Measurements from ENCODE around the gene PLCE1. TPM values are rescaled to one million over a fixed set of nuclear protein-coding genes. Genes with fewer than 3 reads are reported as not detected.

Gene PLCE1
- total RNA-seq, 1 experiment from 2014 or later = 0.22 TPM

DNA sequence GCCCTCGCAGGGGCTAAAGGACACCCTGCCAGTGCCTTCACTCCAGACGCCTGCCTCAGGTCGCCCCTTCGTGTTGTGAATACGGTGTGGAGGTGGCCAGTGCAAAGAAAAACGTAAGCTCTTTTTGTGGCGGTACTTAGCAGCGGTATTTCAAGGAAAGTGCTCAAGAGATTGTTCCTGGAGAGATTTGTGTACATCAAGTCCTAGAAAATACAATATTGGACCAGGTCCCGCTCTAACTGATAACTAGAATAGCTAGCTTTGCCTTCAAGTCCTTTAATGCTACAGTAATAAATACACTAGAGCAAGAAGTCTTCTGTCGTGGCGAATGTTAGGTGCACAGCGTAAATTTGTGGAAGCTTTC, 689 bp downstream of the PLCE1 start:
- DNase-seq (ENCODE audit: low spot score) = no peak

GRCh38 chr10:93995182-93995581, 1.5 kb downstream of the PLCE1 start:
- no peak for DNase-seq (ENCODE audit: low spot score)

- peak; percentile 78 for DNase-seq (ENCODE audit: low spot score)
Observed at GRCh38 chr10:93995598-93996271, 2.0 kb downstream of the PLCE1 start.

DNA sequence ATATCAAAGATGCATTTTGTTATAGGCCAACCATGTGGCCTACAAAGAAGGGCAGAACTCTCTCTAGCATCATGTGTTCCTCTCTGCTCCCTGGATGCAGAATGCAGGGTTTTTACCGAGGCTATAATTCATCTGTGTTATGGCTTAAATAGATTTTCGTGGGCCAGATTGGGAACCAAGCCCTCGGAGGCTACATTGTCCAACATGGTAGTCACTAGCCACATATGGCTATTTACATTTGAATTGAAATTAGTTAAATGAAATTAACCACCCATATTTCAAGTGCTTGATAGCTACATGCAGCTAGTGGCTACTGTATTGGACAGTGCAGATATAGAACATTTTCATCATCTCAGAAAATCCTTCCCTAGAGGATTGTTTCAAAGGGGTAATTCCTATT, 2.8 kb downstream of the PLCE1 start:
- DNase-seq (ENCODE audit: low spot score) = no peak

- DNase-seq (ENCODE audit: low spot score) = no peak
Observed at GRCh38 chr10:93997546-93997945, 3.8 kb downstream of the PLCE1 start.

GRCh38 chr10:93999401-93999851, 5.7 kb downstream of the PLCE1 start:
- DNase-seq (ENCODE audit: low spot score) = no peak

DNA sequence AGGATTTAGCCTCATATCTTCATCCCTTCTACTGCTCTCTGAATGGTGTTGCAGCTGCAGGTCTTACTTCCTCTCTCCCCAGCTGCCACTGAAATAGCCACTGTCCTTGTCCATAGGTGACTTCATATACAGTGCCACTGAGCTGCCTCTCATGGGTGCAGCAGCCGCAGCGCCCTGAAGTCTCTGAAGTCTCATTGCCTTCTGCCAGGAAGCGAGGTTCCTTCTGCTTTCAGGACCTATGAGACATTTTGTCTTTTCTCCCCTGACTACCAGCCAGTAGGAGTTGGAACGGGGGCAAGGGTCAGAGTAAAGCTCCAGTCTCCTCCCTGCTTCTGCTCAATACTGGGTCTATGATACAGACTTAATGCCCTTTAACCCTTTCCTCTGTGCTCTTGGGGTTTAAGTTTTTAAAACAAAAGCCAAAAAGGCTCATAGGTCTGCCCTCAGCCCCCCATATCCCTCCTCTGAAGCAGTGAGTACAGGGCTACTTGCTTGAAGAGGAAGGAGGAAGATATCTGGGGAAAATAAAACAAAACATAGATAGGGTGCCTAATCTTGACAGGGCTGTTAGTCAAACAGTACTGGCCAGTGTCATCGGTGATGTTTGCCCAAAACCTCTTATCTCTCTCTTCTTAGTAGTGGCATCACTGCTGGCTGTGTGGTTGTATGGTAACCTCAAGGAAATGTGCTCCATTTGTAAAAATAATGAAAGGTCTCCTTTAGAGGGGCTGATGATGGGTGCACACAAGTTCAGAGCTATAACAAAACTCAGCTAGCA, 7.1 kb downstream of the PLCE1 start:
- DNase-seq (ENCODE audit: low spot score) = no peak

GRCh38 chr10:94001416-94001810, 7.7 kb downstream of the PLCE1 start:
- DNase-seq (ENCODE audit: low spot score) = no peak

DNA sequence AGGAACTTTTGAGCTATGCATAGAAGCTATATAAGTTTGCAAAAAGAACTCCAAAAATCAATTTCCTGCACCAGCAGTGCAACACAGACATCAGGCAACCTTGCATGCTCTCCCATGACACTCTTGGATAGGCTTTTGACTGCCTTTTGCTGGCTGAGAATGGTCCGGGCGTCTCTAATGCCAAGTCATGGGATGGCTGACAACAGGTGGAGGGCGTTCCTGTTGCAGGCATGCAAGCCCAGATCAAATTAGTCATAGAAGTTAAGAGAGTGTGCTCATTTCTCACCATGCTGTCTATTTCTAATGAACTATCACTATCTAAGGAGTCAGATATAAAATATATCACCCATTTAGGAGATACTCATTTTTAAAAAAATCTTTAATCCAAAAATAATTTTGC, 8.4 kb downstream of the PLCE1 start:
- no peak for DNase-seq (ENCODE audit: low spot score)

- DNase-seq (ENCODE audit: low spot score) = no peak
Observed at GRCh38 chr10:94003488-94003887, 9.8 kb downstream of the PLCE1 start.

DNA sequence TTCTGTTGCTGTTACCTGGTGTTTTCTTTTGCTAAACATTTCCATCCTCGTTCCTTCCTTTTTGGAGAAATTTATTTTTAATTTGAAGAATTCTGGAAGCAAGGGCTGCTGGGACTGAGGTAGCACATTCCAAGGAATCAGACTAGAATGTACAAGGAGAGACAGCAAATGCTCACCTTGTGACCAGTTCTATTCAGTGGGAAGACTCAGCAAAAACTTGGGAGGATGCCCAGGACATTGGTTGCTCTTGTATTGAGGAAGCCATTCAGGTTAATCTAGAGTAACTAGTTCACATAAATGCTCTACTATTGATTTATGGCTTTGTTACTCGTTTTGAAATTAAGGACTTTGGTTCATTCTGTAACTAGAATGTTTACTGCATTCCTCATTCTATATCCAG, 11.3 kb downstream of the PLCE1 start:
- DNase-seq (ENCODE audit: low spot score) = no peak

DNA sequence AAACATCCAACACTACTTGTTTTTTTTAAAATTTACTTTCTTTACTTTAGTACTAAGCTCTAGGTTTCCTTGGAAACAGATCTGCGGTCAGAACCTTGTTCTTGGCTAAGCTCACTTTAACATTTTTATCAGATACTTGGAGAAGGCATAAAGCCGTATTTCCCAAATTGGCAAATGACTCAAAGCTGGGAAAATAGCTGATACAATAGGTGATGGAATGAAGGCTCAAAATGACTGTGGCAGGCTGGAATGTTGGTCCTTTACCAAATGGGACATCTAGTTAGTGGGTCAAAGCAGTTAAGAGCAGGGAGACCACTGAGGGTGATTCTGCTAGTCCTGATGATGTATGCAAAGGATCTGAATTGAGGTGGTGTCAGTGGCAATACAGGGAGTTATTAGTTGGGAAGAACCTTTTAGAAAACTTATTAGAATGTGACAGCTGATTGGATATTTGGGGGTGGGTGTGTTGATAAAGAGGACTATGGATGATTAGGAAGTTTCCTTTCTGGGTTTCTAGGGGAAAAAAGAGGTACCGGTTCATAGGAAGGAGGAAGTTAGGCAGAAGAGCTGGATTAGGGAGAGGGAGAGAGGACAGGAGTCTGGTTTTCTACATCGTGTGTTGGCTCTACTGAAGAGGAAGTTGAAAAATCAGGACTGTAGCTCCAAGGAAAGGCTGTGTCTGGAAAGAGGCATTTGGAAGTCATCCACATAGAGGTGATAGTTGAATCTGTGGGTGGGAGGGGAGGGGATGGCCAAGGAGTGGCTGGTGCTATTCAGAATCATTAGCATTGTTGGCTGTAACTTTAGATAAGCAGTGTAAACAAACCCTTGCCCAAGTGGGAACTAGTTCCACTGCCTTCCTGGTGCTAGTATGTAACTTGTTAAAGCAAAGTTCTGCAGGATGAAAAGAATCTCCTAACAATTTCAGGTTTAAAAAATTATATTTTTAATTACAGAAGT, 13.1 kb downstream of the PLCE1 start:
- peak; percentile 81 for DNase-seq (ENCODE audit: low spot score)

DNA sequence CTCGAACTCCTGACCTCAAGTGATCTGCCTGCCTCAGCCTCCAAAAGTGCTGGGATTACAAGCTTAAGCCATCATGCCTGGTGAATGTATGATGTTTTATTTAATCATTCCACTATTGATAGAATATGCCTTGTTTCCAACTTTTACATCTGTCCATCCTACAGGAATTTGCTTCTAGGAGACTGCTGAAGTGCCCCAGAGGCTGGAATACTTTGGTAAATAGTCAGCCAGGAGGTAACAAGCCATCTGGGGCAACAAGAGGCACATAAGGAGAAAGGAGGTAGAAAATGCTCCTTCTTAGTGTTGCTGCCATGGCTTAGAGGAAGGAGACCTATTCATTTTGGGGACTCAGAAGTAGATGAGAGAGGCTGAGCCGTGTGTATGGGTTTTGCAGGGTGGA, 14.8 kb downstream of the PLCE1 start:
- no peak for DNase-seq (ENCODE audit: low spot score)

DNA sequence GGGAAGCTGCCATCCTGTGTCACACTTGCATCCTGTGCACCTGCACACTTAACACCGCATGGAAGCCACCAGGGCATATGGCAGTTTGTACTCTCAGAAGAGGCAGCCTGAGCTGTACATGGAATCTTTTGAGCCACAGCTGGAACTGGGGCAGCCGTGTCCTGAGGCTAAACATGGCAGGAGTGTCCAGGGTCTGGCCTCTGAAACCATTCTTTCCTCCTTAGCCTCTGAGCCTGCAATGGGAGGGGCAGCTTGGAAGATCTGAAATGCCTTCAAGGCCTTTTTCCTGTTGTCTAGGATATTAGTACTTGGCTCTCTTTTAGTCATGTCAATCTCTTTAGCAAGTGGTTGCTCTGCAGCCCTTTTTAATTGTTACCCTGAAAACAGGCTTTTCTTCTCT, 16.4 kb downstream of the PLCE1 start:
- DNase-seq (ENCODE audit: low spot score) = no peak

- DNase-seq (ENCODE audit: low spot score) = no peak
Observed at GRCh38 chr10:94010886-94011285, 17.2 kb downstream of the PLCE1 start.

- DNase-seq (ENCODE audit: low spot score) = no peak
Observed at GRCh38 chr10:94011296-94011695, 17.6 kb downstream of the PLCE1 start.

DNA sequence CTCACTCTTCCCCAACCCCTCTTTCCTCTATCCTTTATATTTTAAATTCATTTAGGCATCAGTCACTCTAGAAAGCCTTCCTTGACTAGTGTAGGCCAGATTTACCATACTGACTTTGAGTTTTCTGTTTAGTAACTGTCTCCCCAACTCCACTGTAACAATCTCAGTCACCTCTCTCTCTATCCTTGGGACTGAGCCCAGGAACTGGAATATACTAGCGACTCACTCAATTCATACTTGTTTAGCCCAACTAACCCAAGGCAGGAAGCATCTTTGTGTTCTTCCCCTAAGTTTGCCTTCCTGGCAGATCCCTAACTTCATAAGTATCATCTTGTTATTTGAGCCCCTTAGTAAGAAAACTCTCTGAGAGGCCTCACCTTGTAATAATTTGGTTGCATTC, 19.1 kb downstream of the PLCE1 start:
- no peak for DNase-seq (ENCODE audit: low spot score)

DNA sequence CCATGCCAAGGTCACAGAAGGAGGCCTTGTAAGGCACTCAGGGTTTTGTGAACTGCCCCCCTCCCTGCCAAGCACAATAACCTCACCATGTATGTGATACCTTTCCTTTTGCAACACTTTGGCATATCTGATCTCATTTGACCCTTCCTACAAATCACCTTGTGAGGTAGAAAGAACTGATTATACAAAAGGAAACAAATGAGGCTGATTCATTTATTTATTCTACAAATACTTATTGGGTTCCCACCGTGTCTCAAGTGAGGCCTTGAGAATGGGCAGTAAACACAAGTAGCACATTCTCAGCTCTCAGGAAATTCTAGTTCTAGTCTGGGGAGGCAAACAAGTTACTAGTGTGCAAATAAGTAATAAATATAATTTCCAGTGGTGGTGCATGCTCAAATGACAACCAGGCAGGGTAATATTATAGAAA, 19.6 kb downstream of the PLCE1 start:
- DNase-seq (ENCODE audit: low spot score) = no peak

DNA sequence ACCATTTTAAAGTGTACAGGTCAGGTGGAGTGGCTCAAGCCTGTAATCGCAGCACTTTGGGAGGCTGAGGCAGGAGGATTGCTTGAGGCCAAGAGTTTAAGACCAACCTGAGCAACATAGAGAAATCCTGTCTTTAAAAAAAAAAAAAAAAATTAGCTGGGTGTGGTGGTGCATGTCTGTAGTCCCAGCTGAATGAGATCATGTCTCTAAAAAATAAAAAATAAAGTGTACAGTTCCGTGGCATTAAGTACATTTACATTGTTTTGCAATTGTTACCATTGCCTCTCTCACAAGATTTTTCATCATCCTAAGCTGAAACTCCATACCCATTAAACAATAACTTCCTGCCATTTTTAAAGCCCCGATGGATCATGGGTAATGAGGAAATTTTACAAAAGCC, 20.6 kb downstream of the PLCE1 start:
- no peak for DNase-seq (ENCODE audit: low spot score)

DNA sequence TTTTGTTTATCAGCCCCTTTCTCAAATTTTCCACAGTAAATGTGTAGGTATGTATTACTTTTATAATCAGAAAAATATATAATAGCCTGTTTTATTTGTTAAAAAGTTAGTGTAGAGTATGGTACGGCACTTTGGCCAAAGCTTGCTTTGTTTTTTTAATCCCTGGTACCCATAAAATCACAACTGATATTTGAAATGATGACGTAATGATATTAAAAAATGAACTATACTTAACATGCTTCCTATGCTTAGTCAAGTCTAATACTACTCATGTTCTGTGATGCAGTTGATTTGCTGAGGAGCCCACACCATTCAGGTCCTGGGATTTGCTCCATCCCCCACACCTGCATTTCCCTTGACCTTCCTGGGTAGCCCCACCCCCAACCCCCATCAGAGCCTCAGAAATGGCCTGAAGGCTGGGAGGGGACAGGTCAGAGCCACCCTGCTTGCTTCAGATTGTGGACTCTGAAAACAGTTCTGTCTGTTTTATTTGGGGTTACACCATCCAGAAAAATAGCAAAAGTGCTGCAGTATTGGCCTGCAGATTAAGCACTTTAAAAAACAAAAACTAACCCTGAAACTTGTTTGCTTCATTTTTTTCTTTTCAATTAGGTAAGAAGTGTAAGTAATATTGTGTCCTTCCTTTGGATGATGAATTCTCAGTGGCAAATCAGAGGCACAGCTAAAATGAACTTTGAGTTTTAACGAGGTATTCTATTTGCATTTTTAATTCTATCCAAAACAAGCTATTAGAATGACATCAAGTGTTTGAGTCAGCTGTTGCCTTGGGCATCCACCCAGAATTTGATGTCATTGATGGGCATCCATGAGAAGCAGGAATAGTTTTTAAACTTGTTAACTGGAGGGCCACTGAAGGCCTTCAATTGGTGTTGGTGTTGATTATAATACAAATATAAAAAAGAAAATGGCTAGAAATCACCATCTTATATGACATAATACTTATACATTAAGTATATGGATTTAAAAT, 23.3 kb downstream of the PLCE1 start:
- no peak for DNase-seq (ENCODE audit: low spot score)

DNA sequence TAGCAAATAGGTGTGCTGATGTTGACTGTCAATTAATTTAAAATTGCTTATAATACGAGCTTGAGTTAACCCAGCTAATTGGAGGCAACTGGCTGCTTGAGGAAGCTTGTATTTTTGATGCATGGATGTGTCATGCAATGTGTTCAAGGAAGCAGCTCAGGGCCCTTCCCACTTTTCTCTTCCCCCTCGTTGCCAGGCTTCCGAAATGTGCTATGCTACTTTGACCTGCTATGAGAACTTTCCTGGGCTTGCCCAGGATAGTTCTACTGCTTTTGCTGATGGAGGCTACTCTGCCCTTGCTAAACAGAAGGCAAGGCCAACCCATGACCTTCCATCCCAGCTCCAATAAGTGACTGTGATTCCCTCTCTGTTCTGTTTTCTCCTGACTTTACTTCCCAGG, 24.4 kb downstream of the PLCE1 start:
- no peak for DNase-seq (ENCODE audit: low spot score)
